Transverse colon (tissue), 3 donors: ENCODE results near the gene GTPBP1.

Experiments used
- EP300 ChIP-seq: sonication (generic); formaldehyde crosslinking; IDR thresholded peaks from one replicate; pipeline ENCODE4 v1.6.1; 2017; ENCODE audit warnings: antibody characterized with exemption, low read depth
- POLR2A ChIP-seq: fragments of 450-650 bp; IDR thresholded peaks from one replicate; pipeline ENCODE4 v1.6.1; 2016; ENCODE audit warnings: antibody characterized with exemption, mild to moderate bottlenecking, moderate library complexity
- TF ChIP-seq, protein P1 (sequence below), 5 experiments: fragments of 200-600 bp in 3 of 5; fragments of 450-650 bp in 2 of 5; sonication (generic) in 3 of 5; IDR thresholded peaks; 1 replicate in 2 of 5; 2 replicates in 3 of 5; pipeline ENCODE4 v1.5.1; 2016 to 2017; ENCODE audit warnings: antibody characterized with exemption in 5 of 5, inconsistent platforms in 3 of 5, mild to moderate bottlenecking in 2 of 5, moderate library complexity in 1 of 5

DNA sequence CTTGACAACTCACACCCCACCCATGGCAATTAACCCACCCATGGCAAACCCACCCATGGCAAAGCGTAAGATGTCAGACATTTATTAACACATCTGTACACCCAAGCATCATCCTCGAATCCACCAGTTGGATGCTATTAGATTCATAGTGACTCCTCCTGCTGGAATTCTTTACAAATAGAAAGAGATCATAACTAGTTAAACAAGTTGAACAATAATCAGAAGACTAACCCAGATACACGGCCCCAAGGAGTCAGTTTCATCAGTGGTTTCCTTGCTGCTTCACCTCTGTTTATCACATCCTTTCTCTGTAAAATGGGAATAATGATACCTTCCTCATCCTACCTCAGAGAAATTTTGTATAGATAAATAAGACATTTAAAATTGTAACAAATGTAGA lies 5.1 kb downstream of the GTPBP1 start:
- TF ChIP-seq, protein P1, sequence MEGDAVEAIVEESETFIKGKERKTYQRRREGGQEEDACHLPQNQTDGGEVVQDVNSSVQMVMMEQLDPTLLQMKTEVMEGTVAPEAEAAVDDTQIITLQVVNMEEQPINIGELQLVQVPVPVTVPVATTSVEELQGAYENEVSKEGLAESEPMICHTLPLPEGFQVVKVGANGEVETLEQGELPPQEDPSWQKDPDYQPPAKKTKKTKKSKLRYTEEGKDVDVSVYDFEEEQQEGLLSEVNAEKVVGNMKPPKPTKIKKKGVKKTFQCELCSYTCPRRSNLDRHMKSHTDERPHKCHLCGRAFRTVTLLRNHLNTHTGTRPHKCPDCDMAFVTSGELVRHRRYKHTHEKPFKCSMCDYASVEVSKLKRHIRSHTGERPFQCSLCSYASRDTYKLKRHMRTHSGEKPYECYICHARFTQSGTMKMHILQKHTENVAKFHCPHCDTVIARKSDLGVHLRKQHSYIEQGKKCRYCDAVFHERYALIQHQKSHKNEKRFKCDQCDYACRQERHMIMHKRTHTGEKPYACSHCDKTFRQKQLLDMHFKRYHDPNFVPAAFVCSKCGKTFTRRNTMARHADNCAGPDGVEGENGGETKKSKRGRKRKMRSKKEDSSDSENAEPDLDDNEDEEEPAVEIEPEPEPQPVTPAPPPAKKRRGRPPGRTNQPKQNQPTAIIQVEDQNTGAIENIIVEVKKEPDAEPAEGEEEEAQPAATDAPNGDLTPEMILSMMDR (IDR thresholded peaks at IDR 0.05), result no peak
- no peak for TF ChIP-seq POLR2A
- TF ChIP-seq EP300, result no peak
